A673 (cell line): ENCODE results near the gene PLCL1. TPM values are rescaled to one million over a fixed set of nuclear protein-coding genes. Genes with fewer than 3 reads are reported as not detected.

Source experiments
- BruUV-seq: library from RNA; stranded (reverse); fragments of 400-500 nt; replicated peaks from 2 replicates; lab custom pipeline; 2021; lab: Mats Ljungman, UMichigan
- CTCF ChIA-PET: fragments of 300-600 bp; sonication (Branson Sonifier 250); formaldehyde crosslinking; loops from one replicate; lab custom pipeline; 2022; ENCODE audit warnings: antibody characterized with exemption; lab: Charles Lee
- POLR2A ChIA-PET: fragments of 300-600 bp; sonication (Branson Sonifier 250); formaldehyde crosslinking; loops from one replicate; lab custom pipeline; 2022; ENCODE audit warnings: antibody characterized with exemption; ENCODE audit not compliant: low non-redundant PET; lab: Charles Lee
- DNase-seq: peaks from one replicate; pipeline ENCODE4 v3.0.0-alpha.2; 2015; ENCODE audit warnings: low spot score
- H3K27ac ChIP-seq: fragments of 200-600 bp; sonication (generic); 2 replicates; pipeline ENCODE4 v1.5.1; 2016; ENCODE audit warnings: mixed run types, low read depth, mild to moderate bottlenecking, mixed read lengths, antibody characterized with exemption, low read length; ENCODE audit not compliant: poor library complexity, severe bottlenecking
- H3K27me3 ChIP-seq: fragments of 200-600 bp; sonication (generic); replicated peaks from 2 replicates; pipeline ENCODE4 v1.6.1; 2017; ENCODE audit warnings: mixed run types, low read depth, mild to moderate bottlenecking, mixed read lengths, antibody characterized with exemption, low read length; ENCODE audit not compliant: insufficient read depth, poor library complexity
- H3K36me3 ChIP-seq: fragments of 200-600 bp; sonication (generic); 2 replicates; pipeline ENCODE4 v1.6.1; 2016; ENCODE audit warnings: mixed run types, mild to moderate bottlenecking, mixed read lengths, antibody characterized with exemption, low read length; ENCODE audit not compliant: insufficient read depth, poor library complexity, severe bottlenecking
- H3K4me1 ChIP-seq: fragments of 200-600 bp; sonication (generic); 2 replicates; pipeline ENCODE4 v1.6.1; 2017; ENCODE audit warnings: mixed run types, mild to moderate bottlenecking, mixed read lengths, antibody characterized with exemption, low read length; ENCODE audit not compliant: insufficient read depth, poor library complexity, severe bottlenecking
- H3K4me3 ChIP-seq: fragments of 200-600 bp; sonication (generic); 2 replicates; pipeline ENCODE4 v1.5.1; 2016; ENCODE audit warnings: low read depth, mixed run types, mild to moderate bottlenecking, mixed read lengths, low read length; ENCODE audit not compliant: poor library complexity, severe bottlenecking
- H3K9me3 ChIP-seq: fragments of 200-600 bp; sonication (generic); 2 replicates; pipeline ENCODE4 v1.6.1; 2016; ENCODE audit warnings: mixed run types, low read depth, mild to moderate bottlenecking, mixed read lengths, antibody characterized with exemption, low read length; ENCODE audit not compliant: poor library complexity, severe bottlenecking
- CTCF ChIP-seq: fragments of 300-800, 200-600 bp; sonication (generic); conservative IDR thresholded peaks from 2 replicates; pipeline ENCODE4 v1.5.1; 2017; ENCODE audit warnings: low read depth, mild to moderate bottlenecking, antibody characterized with exemption, low read length, moderate library complexity, mixed read lengths
- EZH2 ChIP-seq: fragments of 200-600 bp; sonication (generic); IDR thresholded peaks from 2 replicates; pipeline ENCODE4 v1.6.1; 2017; ENCODE audit warnings: borderline replicate concordance, low read depth, mild to moderate bottlenecking, mixed read lengths, antibody characterized with exemption, low read length; ENCODE audit not compliant: poor library complexity, severe bottlenecking
- intact Hi-C: fragments of 100-400 bp; cut with micrococcal nuclease; formaldehyde crosslinking; loops from one replicate; pipeline ENCODE4 v1.10.0; 2022; ENCODE audit not compliant: unreplicated experiment
- total RNA-seq: library from RNA; stranded (reverse); gene quantifications from 2 replicates; pipeline ENCODE4 v1.2.3, GENCODE V29; 2021

PLCL1 gene
- total RNA-seq, 1 experiment from 2014 or later: not detected

DNA sequence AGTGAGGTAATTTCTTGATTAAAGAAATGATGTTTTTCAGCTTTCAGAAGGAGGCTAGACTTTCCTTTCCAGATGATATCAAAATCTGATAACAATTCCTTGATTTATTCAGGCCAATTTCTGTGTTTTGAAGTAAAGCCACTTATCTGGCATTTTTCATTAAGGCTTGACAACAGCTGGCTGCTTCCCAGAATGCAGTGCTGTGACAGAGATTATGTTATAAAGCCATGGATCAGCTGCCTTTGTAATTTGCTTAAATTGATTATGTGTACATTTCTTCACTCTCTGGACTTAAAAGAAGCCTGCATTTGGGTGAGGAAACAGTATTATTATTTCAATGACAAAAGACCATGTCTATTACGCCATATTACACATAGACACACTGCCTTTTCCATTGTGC lies 136.0 kb downstream of the PLCL1 start:
- CTCF ChIA-PET: no interaction called here

GRCh38 chr2:197941715-197942114 lies 137.3 kb downstream of the PLCL1 start:
- Histone ChIP-seq H3K36me3 (no peaks in the 10 kb centered on the region), H3K27me3 (no peaks in the 10 kb centered on the region), H3K4me3 (no peak overlapping the region), H3K9me3 (no peaks in the 10 kb centered on the region), H3K4me1 (no peaks in the 10 kb centered on the region), H3K27ac (no peak overlapping the region)
- CTCF ChIA-PET: no interaction called here
- no peak for DNase-seq
- no TSS peak for BruUV-seq
- intact Hi-C loops: no loop called here
- TF ChIP-seq EZH2 (no peak), CTCF (no peak)
- POLR2A ChIA-PET: no interaction called here

More for the DNA sequence above, 136.0 kb downstream of the PLCL1 start:
- H3K4me1 ChIP-seq: no peaks in the 10 kb centered on the region
- H3K36me3 ChIP-seq: no peaks in the 10 kb centered on the region
- no peak overlapping the region for H3K27ac ChIP-seq
- peaks cover 2% of the 10 kb centered on the region for H3K27me3 ChIP-seq
- no peak for DNase-seq
- POLR2A ChIA-PET: no interaction called here
- H3K4me3 ChIP-seq: no peak overlapping the region
- H3K9me3 ChIP-seq: no peaks in the 10 kb centered on the region
- no TSS peak for BruUV-seq
- TF ChIP-seq EZH2 (no peak), CTCF (no peak)
- intact Hi-C loops: no loop called here

DNA sequence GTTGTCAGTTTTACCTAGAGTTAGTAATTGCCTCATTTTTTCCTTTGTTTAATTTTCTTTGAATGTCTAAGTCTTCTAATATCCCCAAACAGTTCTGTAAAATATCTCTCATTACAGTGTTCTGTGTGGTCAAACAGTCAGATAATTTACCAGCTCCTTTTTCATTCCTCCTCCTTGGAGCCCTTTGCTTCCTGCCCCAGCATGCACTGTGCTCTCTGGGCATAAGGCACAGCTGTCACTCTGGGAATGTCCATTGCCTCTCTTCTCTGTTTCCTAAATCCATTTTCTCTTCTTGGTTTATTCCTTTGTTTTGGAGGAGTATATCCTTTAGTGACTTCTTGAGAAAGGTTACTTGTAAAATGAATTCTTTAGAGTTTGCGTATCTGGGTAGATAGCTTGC lies 139.3 kb downstream of the PLCL1 start:
- Histone ChIP-seq H3K36me3 (no peaks in the 10 kb centered on the region), H3K27ac (no peak overlapping the region), H3K4me1 (no peaks in the 10 kb centered on the region), H3K4me3 (no peak overlapping the region), H3K9me3 (no peaks in the 10 kb centered on the region), H3K27me3 (no peaks in the 10 kb centered on the region)
- ChIA-PET CTCF (no interaction called here), POLR2A (no interaction called here)
- BruUV-seq: no TSS peak
- intact Hi-C loops: no loop called here
- DNase-seq: no peak
- TF ChIP-seq EZH2 (no peak), CTCF (no peak)
